Activated naive CD4-positive, alpha-beta T cell (primary cell): ENCODE data around the gene WNT9A.
"Not testable (repeated sequence)": the region's sequence is repeated elsewhere in the genome, so short reads cannot be mapped to it uniquely, and the experiment has no call there.

ENCODE experiments used
- DNase-seq, 4 experiments: peaks; one replicate each; lab custom pipeline; 2025; lab: John Stamatoyannopoulos, UW

The WNT9A gene

GRCh38 chr1:227947676-227948492 lies at the start of gene WNT9A:
TSS of gene WNT9A (minus strand) at chr1:227947932. CDS start at chr1:227947887, 45 bp downstream.
- no peak for DNase-seq

GRCh38 chr1:227996187-227996950 lies 48.6 kb upstream of the WNT9A start:
- DNase-seq = no peak

GRCh38 chr1:227994632-227995300 lies 47.0 kb upstream of the WNT9A start:
- DNase-seq = no peak

- no peak for DNase-seq
Measured at GRCh38 chr1:227987181-227987580, 39.4 kb upstream of the WNT9A start.

- not testable (repeated sequence) for DNase-seq
Measured at GRCh38 chr1:227975583-227976283, 28.0 kb upstream of the WNT9A start.

- not testable (repeated sequence) for DNase-seq
Measured at GRCh38 chr1:227973724-227974288, 26.1 kb upstream of the WNT9A start.

- DNase-seq = not testable (repeated sequence)
Measured at GRCh38 chr1:227972843-227973374, 25.2 kb upstream of the WNT9A start.

GRCh38 chr1:227972283-227972679 lies 24.5 kb upstream of the WNT9A start:
- DNase-seq = not testable (repeated sequence)

- DNase-seq = not testable (repeated sequence)
Measured at GRCh38 chr1:227971643-227972282, 24.0 kb upstream of the WNT9A start.

- DNase-seq = not testable (repeated sequence)
Measured at GRCh38 chr1:227971216-227971615, 23.5 kb upstream of the WNT9A start.

- DNase-seq = not testable (repeated sequence)
Measured at GRCh38 chr1:227970076-227970995, 22.6 kb upstream of the WNT9A start.

GRCh38 chr1:227967815-227968214 lies 20.1 kb upstream of the WNT9A start:
- not testable (repeated sequence) for DNase-seq

- DNase-seq = not testable (repeated sequence)
Measured at GRCh38 chr1:227966733-227967132, 19.0 kb upstream of the WNT9A start.

- DNase-seq = no peak
Measured at GRCh38 chr1:227961651-227962466, 14.1 kb upstream of the WNT9A start.

- no peak for DNase-seq
Measured at GRCh38 chr1:227959325-227959860, 11.7 kb upstream of the WNT9A start.

GRCh38 chr1:227958617-227959324 lies 11.0 kb upstream of the WNT9A start:
- no peak for DNase-seq

GRCh38 chr1:227955808-227956207 lies 8.1 kb upstream of the WNT9A start:
- DNase-seq = no peak
